ENCODE data around the gene CDC23. TPM values are rescaled to one million over a fixed set of nuclear protein-coding genes. Genes with fewer than 3 reads are reported as not detected.

Gene CDC23
- 29.9 and 31.0 TPM in 2 replicates for total RNA-seq

GRCh38 chr5:138213161-138214029 is at the start of gene CDC23:
Gene CDC23 (minus strand): TSS chr5:138213323. CDS start chr5:138213312, 11 bp downstream.

DNA sequence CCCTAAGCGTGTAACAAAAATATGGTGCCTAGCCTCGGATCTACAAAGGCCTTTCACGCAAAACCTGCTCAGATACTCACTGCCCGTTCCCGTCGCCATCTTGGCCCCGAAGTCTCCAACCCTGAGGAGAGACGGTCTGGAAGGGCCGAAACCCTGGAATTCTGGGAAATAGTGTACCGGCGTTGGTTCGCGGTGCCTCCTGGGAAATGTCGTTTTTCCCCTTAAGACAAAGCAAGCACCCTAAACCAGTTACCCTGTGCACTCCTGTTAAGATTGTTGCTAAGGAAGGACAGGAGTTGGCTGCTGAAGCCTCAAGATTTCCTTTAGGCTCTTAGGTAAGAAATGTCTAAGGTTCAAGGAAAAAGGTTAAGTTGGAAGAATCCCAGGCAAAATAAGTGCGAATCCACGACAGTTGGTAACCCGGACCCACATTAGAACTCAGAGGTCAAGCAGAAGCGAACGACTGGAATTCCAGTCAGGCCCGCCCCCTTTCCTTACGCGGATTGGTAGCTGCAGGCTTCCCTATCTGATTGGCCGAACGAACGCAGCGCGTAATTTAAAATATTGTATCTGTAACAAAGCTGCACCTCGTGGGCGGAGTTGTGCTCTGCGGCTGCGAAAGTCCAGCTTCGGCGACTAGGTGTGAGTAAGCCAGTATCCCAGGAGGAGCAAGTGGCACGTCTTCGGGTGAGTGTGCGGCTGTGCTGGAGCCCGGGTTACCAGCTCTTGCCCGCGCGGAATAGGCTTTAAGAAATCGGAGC is 34.4 kb downstream of the CDC23 start, which contains the start of the genes BRD8 and KIF20A:
TSS of gene BRD8 (minus strand) at position 115 of the 761 bp plus-strand sequence. CDS start at position 99, 16 bp downstream.
TSS of gene KIF20A (plus strand) at position 597 of the 761 bp plus-strand sequence. CDS start 569 bp downstream, outside the sequence.

DNA sequence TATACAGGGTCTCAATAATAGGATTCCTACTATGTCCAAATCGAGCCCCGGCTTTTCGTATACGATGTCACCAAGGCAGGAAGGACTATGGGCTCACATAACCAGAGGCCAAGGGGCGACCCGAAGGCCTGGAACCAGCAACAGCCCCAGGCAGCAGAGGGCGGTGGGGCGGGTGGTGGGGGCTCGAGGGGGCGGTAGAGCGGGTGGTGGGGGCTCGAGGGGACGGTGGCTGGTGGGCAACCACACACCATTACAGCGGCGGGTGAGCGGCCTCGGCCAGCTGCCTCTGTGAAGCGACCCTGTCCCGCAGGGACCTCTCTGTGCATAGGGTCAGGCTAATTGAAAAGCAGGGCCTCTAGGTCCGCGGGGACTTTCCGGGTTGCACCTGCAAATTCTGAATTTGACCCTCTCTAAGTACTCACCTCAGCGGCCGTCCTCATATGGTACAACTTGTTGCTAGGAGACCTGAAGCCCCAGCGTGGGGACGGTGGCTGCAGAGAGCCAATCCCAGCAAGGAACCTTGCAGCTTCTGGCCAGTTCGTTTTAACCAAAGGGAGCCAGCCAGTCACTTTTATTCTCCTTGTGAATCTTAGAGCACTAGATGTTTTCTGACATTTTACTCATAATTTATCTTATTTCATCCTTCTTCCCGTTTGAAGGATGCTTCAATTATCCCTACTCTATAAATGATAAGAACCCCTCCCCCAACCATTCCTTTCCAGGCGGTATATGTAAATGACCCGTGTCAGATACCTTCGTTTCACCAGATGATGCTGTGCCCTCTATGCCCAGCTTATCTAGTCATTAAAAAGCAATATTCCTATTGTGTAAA is 74.0 kb downstream of the CDC23 start, which contains the start of gene NME5:
TSS of gene NME5 (minus strand) at position 480 of the 832 bp plus-strand sequence. CDS start 648 bp downstream, outside the sequence.

Other genes starting within 250 kb of the CDC23 start
- 21.1 and 23.6 TPM in 2 replicates for gene FAM13B, start 180.2 kb downstream of the CDC23 start, total RNA-seq
- not detected in 2 replicates for gene WNT8A, start 129.3 kb downstream of the CDC23 start, total RNA-seq
- 1.2 and 2.3 TPM in 2 replicates for gene NME5, start 73.9 kb downstream of the CDC23 start, total RNA-seq
- gene BRD8, start 34.7 kb downstream of the CDC23 start, total RNA-seq, result 21.3 and 28.4 TPM in 2 replicates
- 8.3 and 11.8 TPM in 2 replicates for gene KIF20A, start 34.2 kb downstream of the CDC23 start, total RNA-seq
- gene GFRA3, start 61.3 kb upstream of the CDC23 start, total RNA-seq, result not detected in 2 replicates
- 0.98 and 1.4 TPM in 2 replicates for gene CDC25C, start 118.5 kb upstream of the CDC23 start, total RNA-seq
- 31.8 and 32.6 TPM in 2 replicates for gene FAM53C, start 124.9 kb upstream of the CDC23 start, total RNA-seq
- gene KDM3B, start 139.4 kb upstream of the CDC23 start, total RNA-seq, result 55.4 and 57.3 TPM in 2 replicates
- 0.65 and 1.0 TPM in 2 replicates for gene REEP2, start 225.7 kb upstream of the CDC23 start, total RNA-seq

Measured in dermis lymphatic vessel endothelial cell (primary cell).